B cell (primary cell): ENCODE results near the gene CEP164. TPM values are rescaled to one million over a fixed set of nuclear protein-coding genes. Genes with fewer than 3 reads are reported as not detected.

Experiments
- ATAC-seq: fragments of 200-7000 bp; cut with Tn5 transposase; one replicate; pipeline ENCODE4 v1.10.0; 2021; ENCODE audit warnings: low read depth, mild to moderate bottlenecking, moderate number of reproducible peaks, moderate library complexity
- CTCF ChIA-PET: fragments of 350-600 bp; sonication (Branson Sonifier 250); formaldehyde crosslinking; loops from one replicate; lab custom pipeline; 2021; ENCODE audit warnings: antibody characterized with exemption, inconsistent platforms; lab: Charles Lee
- POLR2A ChIA-PET: fragments of 350-600 bp; sonication (Branson Sonifier 250); formaldehyde crosslinking; loops from one replicate; lab custom pipeline; 2021; ENCODE audit warnings: antibody characterized with exemption; lab: Charles Lee
- DNase-seq: peaks from one replicate; pipeline ENCODE4 v3.0.0; 2013
- H2AFZ ChIP-seq: 2 replicates; pipeline ENCODE4 v1.6.1; 2012; ENCODE audit warnings: mild to moderate bottlenecking, low read depth, low read length; ENCODE audit not compliant: insufficient read depth, poor library complexity, severe bottlenecking
- H3K27ac ChIP-seq, 2 donors: 1 replicate in 1 of 2; 2 replicates in 1 of 2; pipeline ENCODE4 v1.5.1; 2012 to 2013; ENCODE audit warnings: low read length in 2 of 2, mild to moderate bottlenecking in 2 of 2, moderate library complexity in 1 of 2
- H3K27me3 ChIP-seq, 4 experiments: fragments of 200-600 bp in 1 of 4; sonication (generic) in 1 of 4; replicated peaks in 1 of 4; 1 replicate in 2 of 4; 2 replicates in 2 of 4; pipeline versions ENCODE4 v1.6.1 to v1.7.0; 2013 to 2016; ENCODE audit warnings: low read length in 3 of 4, mild to moderate bottlenecking in 2 of 4, mixed read lengths in 1 of 4, moderate library complexity in 1 of 4; ENCODE audit not compliant: insufficient read depth in 4 of 4, control insufficient read depth in 3 of 4; ENCODE audit errors: control extremely low read depth in 1 of 4
- H3K36me3 ChIP-seq, 2 experiments: replicated peaks in 1 of 2; 1 replicate in 1 of 2; 2 replicates in 1 of 2; pipeline versions ENCODE4 v1.6.1 to v1.7.1; 2013; ENCODE audit warnings: low read length in 1 of 2; ENCODE audit not compliant: insufficient read depth in 2 of 2, control insufficient read depth in 1 of 2; ENCODE audit errors: control extremely low read depth in 1 of 2, extremely low read depth in 1 of 2
- H3K4me1 ChIP-seq, 2 donors: fragments of 200-600 bp in 1 of 2; sonication (generic) in 1 of 2; 1 replicate in 1 of 2; 2 replicates in 1 of 2; pipeline versions ENCODE4 v1.5.1 to v1.6.1; 2013 to 2017; ENCODE audit warnings: low read length in 2 of 2; ENCODE audit not compliant: control insufficient read depth in 2 of 2, insufficient read depth in 2 of 2
- H3K4me2 ChIP-seq: replicated peaks from 2 replicates; pipeline ENCODE3; 2012; ENCODE audit warnings: mild to moderate bottlenecking, low read depth, low read length; ENCODE audit not compliant: poor library complexity, severe bottlenecking
- H3K4me3 ChIP-seq, 5 experiments: fragments of 200-600 bp in 1 of 5; sonication (generic) in 1 of 5; 1 replicate in 3 of 5; 2 replicates in 2 of 5; pipeline versions ENCODE4 v1.5.1 to v1.7.0; 2011 to 2016; ENCODE audit warnings: low read length in 4 of 5, mild to moderate bottlenecking in 4 of 5, low read depth in 2 of 5, control low read depth in 1 of 5, moderate library complexity in 1 of 5; ENCODE audit not compliant: insufficient read depth in 1 of 5; ENCODE audit errors: control extremely low read depth in 1 of 5, extremely low read depth in 1 of 5
- H3K79me2 ChIP-seq: fragments of 200-600 bp; sonication (generic); one replicate; pipeline ENCODE4 v1.6.0; 2016; ENCODE audit warnings: low read length; ENCODE audit not compliant: control insufficient read depth, insufficient read depth
- H3K9ac ChIP-seq: fragments of 200-600 bp; sonication (generic); 2 replicates; pipeline ENCODE4 v1.6.1; 2017; ENCODE audit warnings: mild to moderate bottlenecking, low read length, moderate library complexity
- H3K9me3 ChIP-seq, 3 donors: one replicate each; pipeline versions ENCODE4 v1.6.1 to v1.7.1; 2013; ENCODE audit warnings: low read length in 2 of 3; ENCODE audit not compliant: control insufficient read depth in 2 of 3, insufficient read depth in 1 of 3; ENCODE audit errors: control extremely low read depth in 1 of 3
- H4K20me1 ChIP-seq: 2 replicates; pipeline ENCODE4 v1.6.0; 2012; ENCODE audit warnings: mild to moderate bottlenecking, low read length; ENCODE audit not compliant: insufficient read depth, control insufficient read depth, poor library complexity, severe bottlenecking
- H3K27ac Mint-ChIP-seq: one replicate; pipeline ENCODE4 v1.8.0; 2021; ENCODE audit warnings: mixed read lengths
- H3K27me3 Mint-ChIP-seq: one replicate; pipeline ENCODE4 v1.8.0; 2021; ENCODE audit warnings: mixed read lengths
- H3K4me1 Mint-ChIP-seq: one replicate; pipeline ENCODE4 v1.8.0; 2021; ENCODE audit warnings: mixed read lengths
- H3K4me3 Mint-ChIP-seq: one replicate; pipeline ENCODE4 v1.8.0; 2021; ENCODE audit warnings: mixed read lengths
- H3K9me3 Mint-ChIP-seq: one replicate; pipeline ENCODE4 v1.8.0; 2022; ENCODE audit warnings: mixed read lengths; ENCODE audit not compliant: insufficient read depth
- CTCF ChIP-seq: fragments of 200-600 bp; IDR thresholded peaks from one replicate; pipeline ENCODE4 v1.8.0; 2022; ENCODE audit warnings: antibody characterized with exemption, mild to moderate bottlenecking
- EZH2 ChIP-seq: IDR thresholded peaks from 2 replicates; pipeline ENCODE4 v1.6.1; 2012; ENCODE audit warnings: borderline replicate concordance, low read depth, mild to moderate bottlenecking, moderate library complexity, low read length; ENCODE audit not compliant: insufficient read depth, poor library complexity, severe bottlenecking
- WGBS: methylation state at CpG from one replicate; pipeline ENCODE4 v1.1.5; 2013; ENCODE audit warnings: missing lambda C conversion rate; ENCODE audit not compliant: insufficient coverage; 5-methylcytosine and 5-hydroxymethylcytosine counted together
- intact Hi-C: fragments of 100-400 bp; cut with micrococcal nuclease; formaldehyde crosslinking; loops from one replicate; pipeline ENCODE4 v1.10.0; 2022
- polyA plus RNA-seq: library from polyadenylated mRNA; depleted of rRNA; stranded (reverse); fragments of >200 nt; gene quantifications from 2 replicates; pipeline ENCODE4 v1.2.3, GENCODE V29; 2012
- total RNA-seq, 2 donors: library from RNA; stranded (reverse); fragments of 120-200 nt in 1 of 2; gene quantifications; 1 replicate in 1 of 2; 2 replicates in 1 of 2; pipeline versions ENCODE4 v1.2.3 to v1.2.4, GENCODE V29; 2013 to 2022

CEP164 gene
- total and polyA plus RNA-seq, 2 donors (not counting 1 experiment from before 2014, with no cell fraction given), result 31.5 to 54.8 TPM

- peaks cover 0 to 2% (median 0%) of the 10 kb centered on the region in 3 donors for H3K9me3 ChIP-seq
- Mint-ChIP-seq H3K4me3 (no peak overlapping the region), H3K9me3 (no peaks in the 10 kb centered on the region), H3K27me3 (peaks cover 12% of the 10 kb centered on the region), H3K4me1 (no peaks in the 10 kb centered on the region), H3K27ac (no peak overlapping the region)
- no peak overlapping the region for H3K4me2 ChIP-seq
- no peak overlapping the region for H3K9ac ChIP-seq
- 96% methylated on average over 12 of the region's 12 CpGs for whole genome bisulfite sequencing
- H4K20me1 ChIP-seq, result no peaks in the 10 kb centered on the region
- TF ChIP-seq EZH2 (no peak), CTCF (no peak)
- DNase-seq (no peak), ATAC-seq (no peak)
- no peak overlapping the region for H2AFZ ChIP-seq
- H3K79me2 ChIP-seq, result no peaks in the 10 kb centered on the region
- no peak overlapping the region for H3K27ac ChIP-seq
- intact Hi-C loops, result no loop called here
- CTCF ChIA-PET, result interaction anchor here (0.9 kb wide), 1 partner anchor 9 kb away, joined by 3 read pairs; no protein-coding TSS in a partner anchor
- H3K36me3 ChIP-seq, result no peaks in the 10 kb centered on the region
- no peaks in the 10 kb centered on the region for H3K27me3 ChIP-seq
- no peaks in the 10 kb centered on the region for H3K4me1 ChIP-seq
- H3K4me3 ChIP-seq, result no peak overlapping the region
- POLR2A ChIA-PET, result no interaction called here
Observed at GRCh38 chr11:117420143-117420485, 92.5 kb downstream of the CEP164 start.

GRCh38 chr11:117420598-117420997, 92.9 kb downstream of the CEP164 start:
- WGBS, result no CpG with 5 or more reads among the region's 6 CpGs
- no peak for ATAC-seq
- TF ChIP-seq CTCF (no peak), EZH2 (no peak)
- H3K9me3 ChIP-seq, result peaks cover 0 to 2% (median 0%) of the 10 kb centered on the region in 3 donors
- H3K27ac Mint-ChIP-seq, result no peak overlapping the region
- H3K27ac ChIP-seq, result no peak overlapping the region
- ChIA-PET CTCF (interaction anchor here (0.9 kb wide), 1 partner anchor 8 kb away, joined by 3 read pairs; no protein-coding TSS in a partner anchor), POLR2A (no interaction called here)
- H4K20me1 ChIP-seq, result no peaks in the 10 kb centered on the region
- intact Hi-C loops, result no loop called here
- H2AFZ ChIP-seq, result no peak overlapping the region
- H3K9ac ChIP-seq, result no peak overlapping the region
- H3K4me1 ChIP-seq, result no peaks in the 10 kb centered on the region
- no peaks in the 10 kb centered on the region for H3K36me3 ChIP-seq
- H3K27me3 ChIP-seq, result no peaks in the 10 kb centered on the region
- no peak for DNase-seq
- no peaks in the 10 kb centered on the region for H3K79me2 ChIP-seq
- no peaks in the 10 kb centered on the region for H3K9me3 Mint-ChIP-seq
- H3K4me1 Mint-ChIP-seq, result no peaks in the 10 kb centered on the region
- H3K4me3 Mint-ChIP-seq, result no peak overlapping the region
- no peak overlapping the region for H3K4me2 ChIP-seq
- peaks cover 12% of the 10 kb centered on the region for H3K27me3 Mint-ChIP-seq
- H3K4me3 ChIP-seq, result no peak overlapping the region
